Epithelial cell of prostate (primary cell): Measurements from ENCODE around the gene UMAD1.

Source experiments
- DNase-seq: peaks from one replicate; pipeline ENCODE4 v3.0.0-alpha.2; 2011; ENCODE audit warnings: low read depth, low spot score
- H3K27ac ChIP-seq: fragments of 450-650 bp; 2 replicates; pipeline ENCODE4 v1.5.1; 2017; ENCODE audit warnings: mild to moderate bottlenecking

Gene UMAD1

DNA sequence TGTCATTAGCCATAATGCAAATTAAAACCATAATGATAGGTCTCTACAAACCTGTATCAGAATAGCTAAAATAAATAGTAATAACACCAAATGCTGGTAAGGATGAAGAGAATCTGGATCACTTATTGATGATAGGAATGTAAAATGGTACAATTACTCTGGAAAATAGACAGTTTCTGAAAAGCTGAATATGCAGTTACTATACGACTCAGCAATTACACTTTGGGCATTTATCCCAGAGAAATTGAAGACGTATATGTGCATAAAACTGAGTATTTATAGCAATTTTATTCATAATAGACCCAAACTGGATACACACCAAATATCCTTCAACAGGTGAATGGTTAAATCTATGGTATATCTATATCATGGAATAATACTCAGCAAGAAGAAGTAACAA, 69.9 kb downstream of the UMAD1 start:
- no peak for DNase-seq
- H3K27ac ChIP-seq = no peak overlapping the region

DNA sequence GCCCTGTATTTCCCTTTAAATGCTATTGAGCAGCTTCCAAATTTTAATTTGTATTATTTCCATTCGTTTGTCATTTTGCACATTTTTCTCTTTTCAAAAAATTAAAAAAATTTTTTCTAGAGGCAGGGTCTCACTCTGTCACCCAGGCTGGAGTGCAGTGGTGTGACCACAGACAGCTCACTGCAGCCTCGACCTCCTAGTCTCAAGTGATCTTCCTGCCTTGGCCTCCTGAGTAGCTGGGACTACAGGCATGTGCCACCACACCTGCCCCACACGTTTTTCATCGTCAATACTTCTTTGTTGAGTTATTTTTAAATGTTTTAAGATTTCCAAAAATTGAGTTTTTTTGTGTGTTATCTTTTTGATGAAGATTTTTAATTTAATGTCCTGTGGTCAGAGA, 73.2 kb downstream of the UMAD1 start:
- no peak for DNase-seq
- no peak overlapping the region for H3K27ac ChIP-seq

DNA sequence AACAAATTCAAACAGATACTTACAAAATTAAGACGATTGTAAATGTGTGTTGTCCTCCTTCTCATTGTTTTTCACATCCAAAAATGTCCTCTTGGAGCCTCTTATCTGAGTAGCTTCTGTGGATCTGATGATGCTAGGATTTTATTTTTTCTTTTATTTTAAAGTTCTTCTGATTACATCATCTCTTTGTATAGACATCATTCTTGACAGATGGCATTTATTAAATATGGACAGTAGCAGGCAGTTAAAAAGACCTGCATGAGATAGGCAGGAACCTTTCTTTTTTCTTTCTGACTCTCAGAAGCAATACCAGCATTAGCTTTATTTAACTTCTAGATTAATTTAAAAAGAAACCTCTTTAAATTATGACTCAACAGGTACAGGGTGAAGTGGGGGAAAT, 77.9 kb downstream of the UMAD1 start, which contains the start of gene RPA3:
RPA3 (minus strand) TSS at position 116 of the 400 bp plus-strand sequence. CDS start 78,189 bp downstream, outside the sequence.
- H3K27ac ChIP-seq = peak within 1 kb of the TSS; percentile 32
- DNase-seq = no peak

DNA sequence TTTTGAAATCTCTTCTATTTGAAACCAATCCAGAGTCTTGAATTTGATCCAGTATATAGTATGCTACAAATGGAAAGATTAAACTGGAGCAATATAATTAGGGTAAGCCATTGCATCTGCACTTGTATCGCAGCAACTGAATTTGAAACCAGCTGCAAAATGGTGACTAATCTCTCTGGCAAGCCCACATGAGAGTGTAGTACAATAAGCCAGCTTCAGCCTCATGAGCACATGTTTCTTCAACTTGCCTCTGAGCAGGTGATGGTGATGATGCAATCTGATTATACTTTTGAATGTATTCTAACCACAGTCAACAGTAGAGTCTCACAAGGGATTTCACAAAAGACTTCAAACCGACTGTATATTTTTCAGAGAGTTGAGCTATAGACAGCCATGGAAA, 78.7 kb downstream of the UMAD1 start:
- peak; percentile 92 for DNase-seq
- peak overlapping the region; percentile 32 for H3K27ac ChIP-seq

DNA sequence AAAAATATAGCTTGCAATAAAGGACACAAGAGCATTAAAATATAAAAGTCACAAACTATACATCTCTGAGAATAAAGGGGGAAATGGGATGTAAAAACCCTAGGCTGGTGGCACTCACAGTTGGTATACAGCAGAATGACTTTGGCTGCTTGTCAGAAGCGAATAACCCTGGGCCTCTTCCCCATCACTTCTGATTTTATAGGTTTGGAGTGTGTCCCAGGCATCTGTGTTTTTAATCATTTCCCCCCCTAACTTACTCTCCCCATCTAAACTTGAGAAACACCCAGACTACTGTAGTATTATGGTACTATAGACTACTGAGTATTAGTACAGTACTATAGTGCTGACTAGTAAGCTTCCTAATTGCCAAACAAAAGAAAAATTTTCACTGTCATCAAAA, 79.6 kb downstream of the UMAD1 start:
- H3K27ac ChIP-seq = no peak overlapping the region
- no peak for DNase-seq

DNA sequence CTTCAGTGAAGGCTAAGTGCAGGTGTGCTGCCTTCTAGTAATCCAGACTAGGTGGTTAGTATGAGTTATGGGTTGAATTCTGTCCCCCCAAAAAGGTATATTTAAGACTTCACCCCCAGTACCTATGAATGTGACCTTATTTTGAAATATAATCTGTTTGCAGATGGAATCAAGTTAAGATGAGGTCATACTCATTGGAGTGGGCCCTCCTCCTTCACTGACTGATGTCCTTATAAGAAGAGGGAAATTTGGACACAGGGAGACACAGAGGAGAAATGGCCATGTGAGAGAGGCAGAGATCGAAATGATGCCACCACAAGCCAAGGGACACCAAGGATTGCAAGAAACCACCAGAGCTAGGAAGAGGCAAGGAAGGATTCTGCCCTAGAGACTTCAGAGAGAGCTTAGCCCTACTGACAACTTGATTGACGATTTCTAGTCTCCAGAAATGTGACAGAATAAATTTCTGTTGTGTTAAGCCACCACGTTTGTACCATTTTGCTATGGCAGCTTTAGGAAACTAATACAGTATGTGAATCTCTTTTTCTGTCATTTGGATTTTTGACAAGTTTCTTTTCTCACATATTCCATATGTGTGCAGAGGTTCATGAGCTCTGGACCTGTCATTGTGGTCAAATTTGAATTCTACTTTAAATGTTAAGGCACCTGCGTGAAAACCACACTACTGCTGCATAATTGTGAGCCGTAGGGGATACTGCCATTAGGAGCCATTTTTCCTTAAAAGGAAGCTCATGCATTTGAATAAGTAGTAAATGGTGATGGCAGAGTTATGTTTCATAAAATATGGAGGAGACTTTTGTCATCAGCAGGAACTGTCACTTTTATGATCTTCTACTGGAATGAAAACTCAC, 80.4 kb downstream of the UMAD1 start:
- DNase-seq = no peak
- H3K27ac ChIP-seq = no peak overlapping the region

DNA sequence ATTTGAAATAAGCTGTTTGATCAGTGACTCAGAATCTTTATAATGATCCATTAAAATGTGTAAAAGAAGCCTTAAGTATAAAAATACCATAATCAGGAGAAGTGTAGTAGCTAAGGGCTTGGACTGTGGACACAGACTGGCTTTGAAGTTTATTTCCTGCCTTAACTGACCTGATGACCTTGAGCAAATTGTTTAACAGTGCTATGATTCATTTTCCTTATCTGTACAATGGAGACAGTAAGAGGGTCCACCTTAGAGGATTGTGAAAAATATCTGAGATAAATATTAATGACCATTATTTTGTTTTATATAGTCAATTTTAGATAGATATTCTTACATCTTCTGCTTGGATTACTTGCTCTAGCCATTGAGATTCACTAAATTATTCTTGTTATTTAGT, 91.2 kb downstream of the UMAD1 start:
- no peak for DNase-seq
- no peak overlapping the region for H3K27ac ChIP-seq

DNA sequence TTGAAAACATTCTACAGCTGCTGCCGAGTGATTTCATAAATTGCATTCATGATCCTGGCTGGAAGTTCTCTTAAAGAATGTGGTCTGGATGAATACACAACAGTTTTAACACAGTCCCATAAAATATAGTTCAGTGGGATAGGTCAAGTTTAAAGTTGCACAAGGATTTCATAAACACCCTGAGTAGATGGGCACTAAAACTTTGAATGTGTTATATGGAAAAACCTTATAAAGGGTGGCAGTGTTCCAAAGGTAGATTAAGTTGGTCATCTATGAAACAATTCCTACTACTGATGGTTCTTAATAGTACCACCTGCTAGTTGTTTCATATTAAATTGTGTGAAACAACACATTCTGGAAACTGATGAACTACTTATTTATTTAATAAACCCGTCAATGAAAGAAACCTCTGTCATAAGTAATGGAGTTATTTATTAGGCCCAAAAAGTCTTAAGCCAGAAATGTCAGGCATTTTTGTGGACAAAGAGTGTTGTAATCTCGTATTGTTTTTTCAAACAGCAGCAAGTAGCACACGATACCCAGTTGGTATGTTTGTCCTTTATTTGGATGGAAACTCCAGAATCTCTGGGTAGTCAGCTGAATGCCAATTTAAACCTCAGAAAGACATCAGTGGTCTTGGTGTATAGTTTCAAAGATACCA, 92.2 kb downstream of the UMAD1 start:
- H3K27ac ChIP-seq = no peak overlapping the region
- DNase-seq = no peak

DNA sequence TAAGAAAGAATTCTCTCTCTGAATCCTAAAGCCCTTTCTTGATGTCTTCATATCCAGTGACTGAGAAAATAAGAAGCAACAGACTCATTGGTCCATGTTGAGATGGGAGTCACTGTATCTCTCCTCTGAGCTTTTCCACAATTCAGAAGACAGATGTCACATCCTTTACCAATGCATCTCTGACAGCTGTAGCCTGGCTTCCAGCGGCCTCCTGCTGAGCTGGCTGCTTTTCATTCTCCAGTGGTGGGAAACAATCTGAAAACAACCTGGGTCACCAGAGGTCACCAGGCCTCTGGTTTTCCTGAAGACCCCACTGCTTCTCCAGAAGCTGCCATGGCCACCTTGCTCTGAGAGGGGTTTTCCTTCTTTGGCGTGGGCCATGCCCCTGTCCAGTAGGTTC, 96.1 kb downstream of the UMAD1 start:
- DNase-seq = no peak
- no peak overlapping the region for H3K27ac ChIP-seq

DNA sequence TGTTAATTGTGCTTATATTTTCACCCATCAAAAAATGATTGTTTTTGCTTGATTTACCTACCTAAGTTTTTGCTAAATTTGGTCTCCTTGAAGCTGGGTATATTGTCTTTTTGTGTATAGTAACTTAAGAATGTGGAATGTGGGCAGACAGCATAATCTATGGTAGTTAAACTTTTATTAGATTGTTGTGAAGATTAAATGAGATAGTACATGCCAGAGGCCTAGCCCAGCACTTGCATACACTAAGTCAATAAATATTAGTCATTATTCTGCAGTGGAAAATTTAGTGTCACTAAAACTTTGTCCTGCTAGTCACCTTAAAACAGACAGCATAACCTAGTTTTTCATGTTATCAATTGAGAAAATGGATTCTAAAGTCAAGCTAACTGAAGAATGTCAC, 97.1 kb downstream of the UMAD1 start:
- H3K27ac ChIP-seq = no peak overlapping the region
- DNase-seq = no peak

DNA sequence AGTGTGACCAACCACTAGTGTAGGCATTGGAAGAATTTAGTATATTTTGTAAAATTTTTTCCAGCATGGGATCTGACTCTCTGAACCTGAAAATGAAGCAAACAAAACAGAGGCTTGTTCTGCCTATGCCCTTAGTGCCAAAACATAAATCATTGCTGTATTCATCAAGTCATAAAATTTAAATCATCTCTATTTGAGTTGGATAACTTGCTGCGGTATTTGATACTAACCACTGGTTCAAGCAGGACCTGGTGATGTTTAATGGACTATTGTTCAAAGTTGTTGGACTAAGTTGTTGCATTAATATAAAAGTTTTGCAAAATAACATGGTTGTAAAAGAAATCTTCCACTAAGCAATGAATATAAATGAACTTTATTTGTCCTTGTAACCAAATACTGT, 97.6 kb downstream of the UMAD1 start:
- no peak overlapping the region for H3K27ac ChIP-seq
- no peak for DNase-seq

DNA sequence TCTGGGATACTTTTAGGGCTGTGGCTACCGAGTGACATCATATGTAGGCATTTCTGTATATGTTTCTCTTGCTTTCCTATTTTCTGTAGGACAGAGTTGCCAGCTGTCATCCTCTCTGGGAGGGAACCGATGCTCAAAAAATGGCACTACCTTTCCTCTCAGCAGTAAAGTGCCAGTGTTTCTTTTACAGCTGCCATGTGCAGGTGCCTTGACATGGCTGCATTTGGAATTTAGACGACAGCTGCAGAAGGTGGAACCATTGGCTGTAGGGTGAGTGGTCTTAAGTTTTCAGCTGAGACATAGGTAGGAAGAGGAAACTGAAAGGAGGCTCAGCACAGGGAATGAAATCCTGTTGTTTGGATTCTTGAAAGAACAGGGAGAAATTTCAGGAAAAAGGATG, 98.1 kb downstream of the UMAD1 start:
- H3K27ac ChIP-seq = no peak overlapping the region
- no peak for DNase-seq

DNA sequence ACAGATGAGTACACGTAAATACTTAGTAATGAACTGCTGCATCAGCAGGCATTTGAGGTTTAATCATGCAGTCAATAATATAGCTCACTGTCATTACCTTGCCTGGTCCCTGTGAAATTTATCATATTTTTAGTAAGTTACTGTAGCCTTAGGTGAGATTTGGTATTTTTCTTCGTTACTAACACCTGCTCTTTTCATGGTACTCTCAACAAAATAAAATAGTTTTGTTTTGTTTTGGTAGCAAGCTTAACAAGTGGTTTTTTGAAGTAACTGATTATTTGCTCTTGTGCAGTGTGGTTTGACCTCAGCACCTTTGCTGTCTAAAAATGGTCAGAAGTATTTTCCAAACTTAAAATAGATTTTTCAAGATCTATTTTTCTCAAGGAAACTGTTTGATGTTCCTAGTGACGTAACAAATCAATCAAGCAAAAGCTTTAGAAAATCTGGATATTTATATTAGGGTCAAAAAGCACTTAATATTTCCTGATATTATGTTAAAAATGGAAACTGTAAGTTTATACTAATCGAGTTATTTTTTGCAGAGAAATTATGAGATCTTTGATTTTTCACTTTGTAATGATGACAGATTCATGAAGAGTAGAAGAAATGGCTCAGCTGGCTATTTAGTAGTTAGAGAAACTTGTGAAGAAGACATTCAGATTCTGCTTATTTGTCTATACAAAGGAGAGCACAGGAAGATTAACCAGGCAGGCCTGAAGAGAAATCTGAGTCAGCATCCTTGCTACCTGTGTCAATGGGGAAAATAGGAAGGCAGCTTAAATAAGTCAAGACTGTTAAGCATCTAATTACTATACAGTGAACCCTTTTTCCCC, 98.9 kb downstream of the UMAD1 start:
- H3K27ac ChIP-seq = no peak overlapping the region
- DNase-seq = no peak

DNA sequence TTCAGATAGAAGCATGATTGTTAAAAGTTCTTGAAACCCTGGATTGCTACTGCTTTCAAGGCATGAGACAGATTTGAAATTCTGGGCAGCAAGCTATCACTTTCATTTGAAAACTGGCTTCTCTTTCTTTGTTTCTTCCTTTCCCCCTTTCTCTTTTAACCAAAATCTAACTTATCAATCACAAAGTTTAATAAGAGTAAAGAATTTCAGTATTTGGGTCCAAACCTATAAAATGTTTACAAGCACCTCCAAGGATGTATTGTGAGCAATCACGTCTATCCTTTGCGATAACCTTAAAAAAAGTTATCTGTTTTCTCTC, 99.4 kb downstream of the UMAD1 start:
- no peak overlapping the region for H3K27ac ChIP-seq
- DNase-seq = no peak

DNA sequence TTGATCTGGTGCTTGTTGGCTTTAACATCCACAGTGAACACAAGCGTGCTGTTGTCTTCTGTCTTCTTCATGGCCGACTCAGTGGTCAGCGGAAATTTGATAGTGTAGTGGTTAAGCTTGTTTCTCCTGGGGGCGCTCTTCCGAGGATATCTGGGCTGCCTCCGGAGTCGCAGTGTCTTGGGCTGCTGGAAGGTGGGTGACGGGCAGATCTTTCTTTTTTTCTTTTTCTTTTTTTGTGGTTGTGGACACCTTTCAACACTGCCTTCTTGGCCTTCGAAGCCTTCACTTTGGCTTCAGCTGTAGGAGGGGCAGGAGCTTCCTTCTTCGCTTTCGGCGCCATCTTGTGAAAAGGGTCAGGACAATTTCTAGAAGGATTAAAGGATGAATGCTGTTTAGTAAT, 101.7 kb downstream of the UMAD1 start:
- DNase-seq = no peak
- H3K27ac ChIP-seq = no peak overlapping the region

DNA sequence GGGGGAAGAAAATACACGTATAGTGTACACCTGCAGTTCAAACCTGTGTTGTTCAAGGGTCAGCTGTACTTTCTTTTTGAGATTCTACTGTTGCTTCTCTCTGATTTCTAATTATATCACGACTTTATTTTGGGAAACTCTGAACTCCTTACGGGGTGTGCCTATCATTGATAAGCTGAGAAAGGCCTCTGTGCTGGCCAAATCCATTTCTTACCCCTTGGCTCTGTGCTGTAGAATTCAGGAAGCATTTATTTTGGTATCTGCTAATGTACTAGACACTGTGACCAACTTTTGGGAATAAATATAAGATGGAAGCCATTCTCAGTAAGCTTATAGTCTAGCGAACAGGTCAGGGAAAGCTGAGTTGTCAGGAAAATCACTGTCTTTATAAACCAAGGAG, 104.7 kb downstream of the UMAD1 start:
- no peak for DNase-seq
- H3K27ac ChIP-seq = no peak overlapping the region

DNA sequence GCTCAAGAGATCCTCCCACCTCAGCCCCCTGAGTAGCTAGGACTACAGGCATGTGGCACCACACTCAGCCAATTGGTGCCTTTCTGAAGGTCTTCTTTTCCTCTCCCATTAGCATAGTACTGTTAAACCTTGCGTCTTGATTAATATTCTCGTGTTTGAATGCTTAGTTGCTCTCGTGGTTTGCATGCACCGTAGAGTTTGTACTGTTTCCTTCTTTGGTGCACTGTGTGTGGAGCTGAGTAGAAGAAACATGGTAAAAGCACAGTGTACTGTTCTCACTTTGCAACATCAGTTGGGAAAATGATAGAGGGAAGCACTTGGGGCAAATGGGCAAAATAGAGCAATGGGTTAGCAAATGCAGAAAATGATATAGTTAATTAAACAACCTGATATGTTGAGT, 105.4 kb downstream of the UMAD1 start:
- no peak for DNase-seq
- H3K27ac ChIP-seq = no peak overlapping the region

DNA sequence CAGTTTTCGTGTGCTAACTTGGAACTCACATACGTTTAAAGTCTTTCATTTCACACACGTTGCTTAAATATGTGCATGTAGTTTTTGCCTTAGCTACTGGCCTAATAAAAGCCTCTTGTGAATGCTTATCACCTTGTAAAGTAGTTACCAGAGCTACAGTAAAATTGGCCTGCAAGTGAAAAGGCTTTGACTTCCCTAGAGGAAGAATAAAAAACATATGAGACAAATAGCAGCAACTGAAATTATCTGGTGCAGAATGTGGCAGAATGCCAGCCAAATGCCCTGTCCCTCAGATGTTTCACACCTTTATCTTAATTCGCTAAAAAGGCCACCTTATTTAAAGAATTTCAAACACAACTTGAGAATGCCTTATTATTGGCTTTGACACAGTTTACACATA, 105.9 kb downstream of the UMAD1 start:
- no peak for DNase-seq
- no peak overlapping the region for H3K27ac ChIP-seq

DNA sequence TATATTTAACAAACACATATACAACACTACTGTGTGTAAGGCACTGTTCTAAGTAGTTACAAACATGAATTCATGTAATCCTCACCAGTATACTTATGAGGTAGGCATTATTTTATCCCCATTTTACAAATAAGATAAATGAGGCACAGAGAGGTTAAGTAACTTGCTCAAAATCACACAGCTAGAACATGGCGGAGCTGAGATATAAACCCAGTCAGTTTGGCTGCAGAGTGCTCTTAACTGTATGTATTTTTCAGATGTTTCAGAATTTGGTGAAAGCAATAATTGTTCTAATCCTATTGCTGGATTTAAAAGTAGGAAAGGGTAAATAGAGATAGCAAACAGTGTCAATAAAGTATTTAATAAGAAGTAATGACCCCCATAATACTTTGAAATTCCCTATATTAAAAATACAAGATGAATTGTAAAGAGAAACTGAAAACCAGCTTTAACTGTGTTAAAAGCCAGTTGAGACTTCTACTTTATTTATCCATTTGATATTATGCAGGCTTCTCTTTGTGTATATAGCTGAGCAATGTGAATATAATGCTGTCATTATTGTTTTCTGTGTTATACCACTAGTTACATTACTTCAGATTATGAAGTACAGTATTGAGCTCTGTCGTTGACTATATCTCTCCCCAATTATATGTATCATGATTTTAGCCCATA, 110.2 kb downstream of the UMAD1 start:
- DNase-seq = no peak
- H3K27ac ChIP-seq = no peak overlapping the region

DNA sequence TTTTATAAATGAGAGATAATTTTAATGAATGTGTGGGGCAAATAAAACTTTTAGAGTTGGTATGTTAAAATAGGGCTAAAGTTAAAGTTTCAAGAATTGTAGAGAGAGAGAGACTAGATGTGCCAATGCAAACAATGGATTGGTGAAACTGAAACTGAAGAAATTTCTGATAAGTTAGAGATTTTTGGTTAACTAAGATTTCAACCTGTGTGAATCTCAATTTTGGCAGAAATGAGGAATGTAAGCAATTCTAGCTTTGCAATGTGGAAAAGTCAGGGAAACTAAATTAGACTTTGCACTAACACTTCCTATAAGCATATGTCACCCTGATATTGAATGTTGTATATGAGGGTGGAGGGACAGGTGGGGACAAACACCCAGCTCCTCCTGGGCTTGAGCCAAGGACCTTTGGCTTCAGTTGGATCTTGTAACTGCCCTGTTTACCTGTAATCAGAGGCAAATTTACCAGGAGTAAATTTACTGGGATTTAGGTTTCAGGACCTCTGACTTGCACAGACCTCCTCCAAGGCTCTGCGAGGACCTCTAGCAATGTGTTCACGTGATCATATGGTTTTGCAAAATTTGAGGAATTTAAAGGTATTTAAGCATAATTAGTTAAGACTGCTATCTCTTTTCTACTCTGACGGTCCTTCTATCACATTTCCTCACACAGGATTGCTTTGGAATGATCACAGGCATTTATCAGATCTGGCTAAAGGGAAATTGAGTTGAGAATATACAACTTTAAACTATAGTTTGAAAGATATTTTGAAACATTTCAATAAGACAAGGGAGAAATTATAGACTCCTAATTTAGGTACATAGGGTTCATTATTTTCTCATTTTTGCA, 110.9 kb downstream of the UMAD1 start:
- no peak overlapping the region for H3K27ac ChIP-seq
- no peak for DNase-seq
